ENCODE measurements around the gene PTGR3. TPM values are rescaled to one million over a fixed set of nuclear protein-coding genes. Genes with fewer than 3 reads are reported as not detected.

The PTGR3 gene
- total RNA-seq, 1 experiment from 2014 or later: 1.6 TPM

GRCh38 chr18:75200605-75201280, 8.2 kb downstream of the PTGR3 start:
- no peaks in the 10 kb centered on the region for H4K20me1 ChIP-seq (ENCODE audit: control insufficient read depth, insufficient read depth, insufficient read length)
- no peak overlapping the region for H2BK120ac ChIP-seq (ENCODE audit: low read depth, low read length, poor library complexity, severe bottlenecking)
- H3K79me2 ChIP-seq (ENCODE audit: insufficient read depth, low read length): no peaks in the 10 kb centered on the region

More at GRCh38 chr18:75200605-75201280, 8.2 kb downstream of the PTGR3 start:
- no CpG with 5 or more reads among the region's 7 CpGs for WGBS (ENCODE audit: extremely low coverage, insufficient read length, low lambda C conversion rate)
- no peak overlapping the region for H3K23ac ChIP-seq (ENCODE audit: insufficient read length, low read depth, low read length)
- H3T11ph ChIP-seq (ENCODE audit: low read length): no peak overlapping the region
- H4K5ac ChIP-seq (ENCODE audit: insufficient read length, low read depth, low read length): no peak overlapping the region
- H3K4me2 ChIP-seq (ENCODE audit: insufficient read depth, insufficient read length, low read length): no peak overlapping the region
- H2BK15ac ChIP-seq (ENCODE audit: low read depth, low read length): no peak overlapping the region
- no peak overlapping the region for H2BK20ac ChIP-seq (ENCODE audit: low read depth, low read length, poor library complexity, severe bottlenecking)
- no peaks in the 10 kb centered on the region for H3K4me1 ChIP-seq (ENCODE audit: insufficient read depth, low read length)
- TF ChIP-seq CTCF (conservative IDR thresholded peaks at IDR 0.05): no peak
- H3K18ac ChIP-seq (ENCODE audit: insufficient read length, low read depth, low read length): no peak overlapping the region
- no peak overlapping the region for H3K56ac ChIP-seq (ENCODE audit: insufficient read length, low read depth, low read length)
- no peaks in the 10 kb centered on the region for H3K9me3 ChIP-seq (ENCODE audit: control insufficient read depth, low read depth, low read length)
- H3K27me3 ChIP-seq (ENCODE audit: insufficient read depth, low read length): peaks cover 25% of the 10 kb centered on the region
- no peak overlapping the region for H3K4ac ChIP-seq (ENCODE audit: low read depth, low read length)
- H3K9ac ChIP-seq (ENCODE audit: extremely low read depth, insufficient read length, low read length): no peak overlapping the region
- H3K23me2 ChIP-seq (ENCODE audit: insufficient read length, low read depth, low read length, poor library complexity, severe bottlenecking): peaks cover 16% of the 10 kb centered on the region
- H3K79me1 ChIP-seq (ENCODE audit: insufficient read depth, low read depth, low read length, poor library complexity, severe bottlenecking): no peaks in the 10 kb centered on the region
- no peak overlapping the region for H2BK12ac ChIP-seq (ENCODE audit: insufficient read length, low read depth, low read length)
- no peak overlapping the region for H4K91ac ChIP-seq (ENCODE audit: insufficient read length, low read depth, low read length)
- no peak overlapping the region for H3K27ac Mint-ChIP-seq
- no peak overlapping the region for H3K4me3 Mint-ChIP-seq
- no peak for DNase-seq
- H3K14ac ChIP-seq (ENCODE audit: insufficient read depth, low read length): no peak overlapping the region
- H3K27me3 Mint-ChIP-seq (ENCODE audit: low read depth): peaks cover 59% of the 10 kb centered on the region
- peaks cover 8% of the 10 kb centered on the region in 2 experiments for H3K4me1 Mint-ChIP-seq
- H3K36me3 Mint-ChIP-seq (ENCODE audit: insufficient read depth in 1 of 3, low read depth in 3 of 3): no peaks in the 10 kb centered on the region; a peak in 2 of 7 replicates
- no peak overlapping the region for H2AFZ ChIP-seq (ENCODE audit: low read length)
- no peak overlapping the region for H2BK5ac ChIP-seq (ENCODE audit: insufficient read length, low read length)
- H3K27ac ChIP-seq (ENCODE audit: insufficient read length, low read depth, low read length): no peak overlapping the region
- H2AK5ac ChIP-seq (ENCODE audit: insufficient read length, low read length): no peak overlapping the region
- no peak overlapping the region for H4K8ac ChIP-seq (replicated peaks; ENCODE audit: insufficient read length, low read depth, low read length)
- H3K9me3 Mint-ChIP-seq: no peaks in the 10 kb centered on the region
